Stimulated activated naive CD8-positive, alpha-beta T cell treated with anti-CD3 and anti-CD28 coated beads, Interleukin-15, amount 100 ng/mL, for 72 hours (primary cell): ENCODE results near the gene KRABD2.
"Not testable (repeated sequence)": the region's sequence is repeated elsewhere in the genome, so short reads cannot be mapped to it uniquely, and the experiment has no call there.

ENCODE experiments used
- ATAC-seq: fragments of 150-1000 bp; cut with Tn5 transposase; 2 replicates; pipeline ENCODE4 v1.10.0; 2021; ENCODE audit warnings: mild to moderate bottlenecking, moderate library complexity
- DNase-seq, 2 donors: peaks; one replicate each; pipeline ENCODE4 v3.0.0; 2021 to 2022
- H3K27ac Mint-ChIP-seq, 2 donors: one replicate each; pipeline ENCODE4 v1.8.0; 2022; ENCODE audit warnings: mild to moderate bottlenecking in 2 of 2, mixed read lengths in 2 of 2, moderate library complexity in 2 of 2
- H3K27me3 Mint-ChIP-seq: one replicate; pipeline ENCODE4 v1.8.0; 2022; ENCODE audit warnings: mixed read lengths
- H3K4me1 Mint-ChIP-seq: one replicate; pipeline ENCODE4 v1.8.0; 2022; ENCODE audit warnings: mild to moderate bottlenecking, mixed read lengths
- H3K4me3 Mint-ChIP-seq, 2 donors: one replicate each; pipeline ENCODE4 v1.8.0; 2022; ENCODE audit warnings: mild to moderate bottlenecking in 2 of 2, mixed read lengths in 2 of 2, moderate library complexity in 1 of 2
- H3K9me3 Mint-ChIP-seq, 2 donors: one replicate each; pipeline ENCODE4 v1.8.0; 2022; ENCODE audit warnings: mixed read lengths in 2 of 2

The KRABD2 gene

DNA sequence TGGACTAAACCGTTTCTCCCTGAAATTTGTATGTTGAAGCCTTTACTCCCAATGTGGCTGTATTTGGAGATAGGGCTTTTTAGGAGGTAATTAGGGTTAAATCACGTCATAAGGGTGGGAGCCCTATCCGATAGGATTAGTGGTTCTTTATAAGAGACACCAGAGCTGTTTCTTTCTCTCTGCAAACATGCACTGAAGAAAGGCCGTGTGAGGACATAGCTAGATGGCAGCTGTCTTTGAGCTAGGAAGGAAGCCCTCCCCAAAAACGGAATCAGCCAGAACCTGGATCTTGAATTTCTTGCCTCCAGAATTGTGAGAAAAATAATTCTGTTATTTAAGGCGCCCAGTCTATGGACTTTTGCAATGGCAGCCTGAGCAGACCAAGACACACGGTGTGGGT lies 22.8 kb downstream of the KRABD2 start:
- Mint-ChIP-seq H3K27ac (peak overlapping the region in 1 of 2 donors; percentile 19), H3K4me1 (no peaks in the 10 kb centered on the region), H3K4me3 (no peak overlapping the region), H3K27me3 (peaks cover 13% of the 10 kb centered on the region), H3K9me3 (no peaks in the 10 kb centered on the region)
- ATAC-seq (no peak), DNase-seq (no peak)

- Mint-ChIP-seq H3K4me3 (no peak overlapping the region), H3K9me3 (no peaks in the 10 kb centered on the region), H3K27ac (no peak overlapping the region), H3K27me3 (peaks cover 43% of the 10 kb centered on the region), H3K4me1 (peaks cover 4% of the 10 kb centered on the region)
- ATAC-seq = no peak
- no peak for DNase-seq
These were observed 26.2 kb downstream of the KRABD2 start for GRCh38 chr17:8350339-8350738.

DNA sequence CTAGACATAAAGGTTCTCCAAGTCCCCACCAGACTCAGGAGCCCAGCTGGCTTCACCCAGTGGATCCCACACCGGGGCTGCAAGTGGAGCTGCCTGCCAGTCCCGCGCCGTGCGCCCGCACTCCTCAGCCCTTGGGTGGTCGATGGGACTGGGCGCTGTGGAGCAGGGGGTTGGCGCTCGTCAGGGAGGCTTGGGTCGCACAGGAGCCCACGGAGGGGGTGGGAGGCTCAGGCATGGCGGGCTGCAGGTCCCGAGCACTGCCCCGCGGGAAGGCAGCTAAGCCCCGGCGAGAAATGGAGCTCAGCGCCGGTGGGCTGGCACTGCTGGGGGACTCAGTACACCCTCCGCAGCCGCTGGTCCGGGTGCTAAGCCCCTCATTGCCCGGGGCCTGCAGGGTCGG lies 29.5 kb downstream of the KRABD2 start:
- DNase-seq, H3K4me3 Mint-ChIP-seq, ATAC-seq, H3K9me3 Mint-ChIP-seq, H3K27ac Mint-ChIP-seq: not testable (repeated sequence)
- peaks cover 51% of the 10 kb centered on the region for H3K27me3 Mint-ChIP-seq
- peaks cover 12% of the 10 kb centered on the region for H3K4me1 Mint-ChIP-seq

DNA sequence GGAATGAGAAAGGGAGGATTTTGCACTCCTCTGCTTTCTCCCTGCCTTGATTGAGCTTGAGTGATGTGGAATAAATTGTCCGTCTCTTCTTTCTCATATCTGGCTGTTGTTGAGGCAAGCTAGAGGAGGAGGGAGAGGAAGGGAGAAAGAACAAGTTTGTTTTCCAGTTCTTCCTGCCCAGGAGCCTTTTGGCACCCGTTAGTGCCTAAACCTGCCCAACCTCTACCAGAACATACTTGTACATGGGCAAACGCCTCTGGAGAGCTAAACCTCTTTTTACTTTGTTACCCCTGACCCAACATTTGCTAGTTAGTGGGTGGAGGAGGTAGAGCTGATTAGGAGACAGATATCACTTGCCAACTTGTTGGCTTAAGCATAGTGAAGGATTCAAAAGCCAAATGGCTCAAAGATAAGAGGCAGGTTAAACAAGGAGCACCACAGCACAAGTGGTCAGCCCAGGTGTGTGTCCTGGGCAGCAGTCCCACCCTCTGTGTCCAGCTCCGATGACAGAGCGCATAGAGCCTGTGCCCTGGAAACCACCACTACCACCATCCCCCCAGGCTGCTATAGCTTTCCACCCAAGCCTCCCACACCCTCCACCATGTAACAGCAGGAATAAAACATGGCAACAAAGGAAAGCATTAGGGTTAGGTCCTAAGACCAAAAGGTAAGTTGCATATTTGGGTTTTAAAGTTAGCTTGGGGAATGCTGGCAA lies 30.4 kb downstream of the KRABD2 start:
- Mint-ChIP-seq H3K4me3 (no peak overlapping the region), H3K9me3 (no peaks in the 10 kb centered on the region), H3K4me1 (peaks cover 12% of the 10 kb centered on the region), H3K27me3 (peaks cover 51% of the 10 kb centered on the region), H3K27ac (peak overlapping the region in 1 of 2 donors; percentile 65)
- no peak for ATAC-seq
- DNase-seq = no peak

DNA sequence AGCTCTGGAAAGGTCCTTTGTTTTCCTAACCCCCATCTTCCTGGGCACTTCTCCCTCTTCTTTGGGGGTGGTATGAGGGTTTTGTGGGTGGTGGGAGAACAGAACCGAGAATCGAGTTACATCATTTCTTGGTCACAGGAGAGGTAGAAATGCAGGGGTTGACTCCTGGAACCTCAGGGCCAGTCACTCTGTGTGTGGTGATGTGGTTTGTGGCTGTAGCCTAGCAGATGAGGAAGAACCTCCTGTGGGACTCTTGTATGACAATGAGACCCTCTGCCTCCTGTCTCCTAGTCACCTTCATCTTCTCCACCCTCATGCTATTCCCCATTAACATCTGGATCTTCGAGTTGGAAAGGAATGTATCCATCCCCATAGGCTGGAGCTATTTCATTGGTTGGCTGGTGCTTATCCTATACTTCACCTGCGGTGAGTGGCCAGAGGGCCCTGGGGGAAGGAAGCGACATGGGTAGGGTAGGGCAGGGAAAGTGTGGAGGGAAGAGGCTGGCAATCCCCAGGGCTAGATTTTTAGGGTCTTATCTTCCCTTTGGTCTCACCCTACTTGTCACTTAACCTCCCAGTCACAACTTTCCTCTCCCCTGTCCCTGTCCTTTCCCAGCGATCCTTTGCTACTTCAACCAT lies 31.3 kb downstream of the KRABD2 start:
- Mint-ChIP-seq H3K4me3 (no peak overlapping the region), H3K9me3 (no peaks in the 10 kb centered on the region), H3K27me3 (peaks cover 47% of the 10 kb centered on the region), H3K4me1 (peaks cover 12% of the 10 kb centered on the region), H3K27ac (peak overlapping the region in 1 of 2 donors; percentile 65)
- ATAC-seq = peak; percentile 93
- peak in 1 of 2 donors; percentile 44 for DNase-seq

DNA sequence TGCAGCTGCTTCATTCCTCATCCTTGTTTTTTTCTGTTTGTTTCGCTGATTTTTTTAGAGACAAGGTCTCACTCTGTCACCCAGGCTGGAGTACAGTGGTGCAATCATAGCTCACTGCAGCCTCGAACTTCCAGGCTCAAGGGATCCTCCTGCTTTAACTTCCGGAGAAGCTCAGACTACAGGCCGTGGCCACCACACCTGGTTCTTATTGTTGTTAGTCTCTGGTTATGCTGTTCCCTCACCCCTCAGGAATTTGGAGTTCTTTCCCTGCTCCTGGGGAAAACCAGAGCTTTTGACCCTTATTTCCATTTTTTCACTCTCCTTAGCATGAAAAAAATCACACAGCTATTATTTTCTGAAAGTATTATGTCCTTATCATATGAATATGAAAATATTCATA lies 35.0 kb downstream of the KRABD2 start:
- H3K4me1 Mint-ChIP-seq = peaks cover 28% of the 10 kb centered on the region
- no peak overlapping the region for H3K27ac Mint-ChIP-seq
- H3K4me3 Mint-ChIP-seq = no peak overlapping the region
- H3K27me3 Mint-ChIP-seq = peaks cover 36% of the 10 kb centered on the region
- no peak for DNase-seq
- H3K9me3 Mint-ChIP-seq = no peaks in the 10 kb centered on the region
- ATAC-seq = no peak

- H3K4me3 Mint-ChIP-seq = no peak within 1 kb of the TSS
- H3K4me1 Mint-ChIP-seq = peaks cover 16% of the 10 kb centered on the region
These were observed 37.0 kb downstream of the KRABD2 start, which contains the start of gene ODF4 for GRCh38 chr17:8339540-8339939. TSS of gene ODF4 (plus strand) at chr17:8339840. CDS start at chr17:8340052, 212 bp downstream.

GRCh38 chr17:8338753-8339140 lies 37.8 kb downstream of the KRABD2 start:
- ATAC-seq (peak; percentile 55), DNase-seq (no peak)
- Mint-ChIP-seq H3K27ac (no peak overlapping the region), H3K4me3 (no peak overlapping the region), H3K9me3 (no peaks in the 10 kb centered on the region), H3K4me1 (peaks cover 16% of the 10 kb centered on the region), H3K27me3 (peaks cover 20% of the 10 kb centered on the region)

More at GRCh38 chr17:8339540-8339939, 37.0 kb downstream of the KRABD2 start, which contains the start of gene ODF4:
- Mint-ChIP-seq H3K27ac (peak within 1 kb of the TSS in 1 of 2 donors; percentile 19), H3K27me3 (peaks cover 20% of the 10 kb centered on the region), H3K9me3 (no peaks in the 10 kb centered on the region)
- no peak for DNase-seq
- ATAC-seq = no peak

DNA sequence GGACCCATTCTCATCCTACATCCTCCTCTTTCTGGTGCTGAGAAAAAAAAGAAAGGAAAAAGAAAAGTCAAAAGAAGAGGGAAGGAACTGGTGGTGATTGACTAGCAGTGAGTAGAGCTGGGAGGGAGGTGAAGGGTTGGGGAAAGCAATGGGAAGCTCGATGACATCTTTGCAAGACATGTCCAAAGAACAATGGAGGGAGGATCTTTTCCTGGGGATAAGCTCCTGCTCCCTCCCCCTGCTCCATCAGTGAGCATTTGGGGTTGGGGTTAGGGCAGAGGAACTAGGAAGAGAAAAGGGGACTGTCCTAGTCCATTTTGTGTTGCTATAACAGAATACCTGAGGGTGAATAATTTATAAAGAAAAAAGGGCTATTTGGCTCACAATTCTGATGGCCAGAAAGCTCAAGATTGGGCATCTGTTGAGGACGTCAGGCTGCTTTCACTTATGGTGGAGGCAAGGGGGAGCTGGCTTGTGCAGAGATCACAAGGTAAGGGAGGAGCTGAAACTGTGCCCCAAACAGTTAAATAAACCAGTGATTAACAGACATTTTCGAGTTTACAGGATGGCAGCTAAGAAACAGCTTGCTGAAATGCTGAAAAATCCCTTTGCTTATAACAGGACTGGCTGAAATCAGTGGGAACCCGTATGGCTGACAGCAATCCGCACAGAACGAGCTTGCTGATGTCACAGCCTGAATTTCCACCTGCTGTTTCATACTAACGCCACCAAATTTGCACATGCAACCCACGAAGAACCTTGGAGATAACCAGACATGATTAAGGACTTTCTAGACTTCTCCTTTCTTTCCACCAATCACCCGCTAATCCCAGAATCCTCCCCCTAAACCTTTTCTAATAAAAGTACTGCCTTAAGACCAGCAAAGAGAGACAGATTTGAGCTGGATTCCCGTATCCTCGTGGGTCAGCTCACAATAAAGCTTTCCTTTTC lies 38.4 kb downstream of the KRABD2 start:
- no peak for DNase-seq
- Mint-ChIP-seq H3K27me3 (peaks cover 20% of the 10 kb centered on the region), H3K9me3 (no peaks in the 10 kb centered on the region), H3K4me3 (peak overlapping the region; percentile 42), H3K4me1 (peaks cover 16% of the 10 kb centered on the region), H3K27ac (no peak overlapping the region)
- peak; percentile 52 for ATAC-seq

DNA sequence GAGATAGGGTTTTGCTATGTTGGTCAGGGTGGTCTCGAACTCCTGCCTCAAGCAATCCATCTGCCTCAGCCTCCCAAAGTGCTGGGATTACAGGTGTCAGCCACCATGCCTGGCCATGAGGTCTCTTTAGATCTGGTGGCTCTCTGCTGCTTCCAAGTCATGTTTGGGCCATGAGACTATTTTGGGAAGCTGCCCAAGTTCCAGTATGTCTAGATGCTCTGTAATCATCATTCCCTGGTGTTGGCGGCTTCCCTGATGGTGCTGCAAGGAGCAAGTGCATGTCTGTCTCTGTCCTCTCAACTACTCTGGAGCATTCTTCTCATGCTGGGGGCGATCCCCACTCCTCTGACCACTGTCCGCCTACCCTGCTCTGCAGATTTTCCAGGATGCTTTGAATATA lies 43.2 kb downstream of the KRABD2 start:
- no peak for ATAC-seq
- Mint-ChIP-seq H3K9me3 (no peaks in the 10 kb centered on the region), H3K27ac (no peak overlapping the region), H3K4me3 (no peak overlapping the region), H3K27me3 (peaks cover 24% of the 10 kb centered on the region), H3K4me1 (peaks cover 8% of the 10 kb centered on the region)
- DNase-seq = no peak

- ATAC-seq (no peak), DNase-seq (no peak)
- H3K27ac Mint-ChIP-seq = no peak overlapping the region
- peaks cover 2% of the 10 kb centered on the region for H3K4me1 Mint-ChIP-seq
- H3K4me3 Mint-ChIP-seq = no peak overlapping the region
- H3K9me3 Mint-ChIP-seq = no peaks in the 10 kb centered on the region
- peaks cover 24% of the 10 kb centered on the region for H3K27me3 Mint-ChIP-seq
These were observed 43.8 kb downstream of the KRABD2 start for GRCh38 chr17:8332688-8333087.

DNA sequence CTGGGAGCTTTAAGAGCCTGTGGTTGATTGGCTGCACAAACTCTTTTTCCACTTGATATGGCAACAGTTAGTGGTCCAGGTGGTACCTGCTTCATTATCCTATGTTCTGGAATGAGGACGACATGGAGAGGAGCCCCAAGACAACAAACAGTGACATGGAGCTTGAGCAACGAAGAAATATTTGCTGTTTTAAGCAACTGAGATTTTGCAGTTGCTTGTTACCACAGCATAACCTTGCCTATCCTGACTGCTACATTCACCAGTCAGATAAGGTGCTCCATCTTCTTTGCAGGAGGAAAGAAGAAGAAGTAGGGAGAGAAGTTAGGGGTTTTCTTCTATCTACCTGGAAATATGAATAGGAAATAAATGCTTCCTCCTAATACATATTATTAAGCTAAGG lies 44.4 kb downstream of the KRABD2 start:
- no peak overlapping the region for H3K4me3 Mint-ChIP-seq

DNA sequence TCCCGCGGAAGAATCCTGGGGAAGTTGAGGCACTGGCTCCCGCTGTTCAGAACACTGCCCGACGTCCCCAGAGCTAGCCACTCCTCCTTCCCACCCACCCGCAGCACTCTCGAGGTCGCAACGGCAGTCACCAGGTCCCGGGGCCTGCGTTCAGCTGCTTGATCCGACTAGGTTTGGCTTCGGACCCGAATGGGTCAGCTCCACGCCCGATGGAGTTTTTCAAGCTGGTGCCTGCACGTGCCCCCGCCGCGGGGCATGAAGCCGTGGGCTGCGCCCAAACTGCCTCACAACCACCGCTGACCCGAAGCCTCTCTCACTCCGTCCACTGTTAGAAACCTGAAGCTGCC lies 49.2 kb downstream of the KRABD2 start:
- ATAC-seq = peak; percentile 19
- DNase-seq = no peak
- Mint-ChIP-seq H3K9me3 (no peaks in the 10 kb centered on the region), H3K27me3 (peaks cover 52% of the 10 kb centered on the region), H3K4me1 (peaks cover 17% of the 10 kb centered on the region), H3K27ac (peak overlapping the region in 1 of 2 donors; percentile 57), H3K4me3 (peak overlapping the region; percentile 79 to 87)

More for the DNA sequence above, 44.4 kb downstream of the KRABD2 start:
- DNase-seq (no peak), ATAC-seq (no peak)
- Mint-ChIP-seq H3K27ac (no peak overlapping the region), H3K9me3 (no peaks in the 10 kb centered on the region), H3K4me1 (peaks cover 4% of the 10 kb centered on the region), H3K27me3 (peaks cover 28% of the 10 kb centered on the region)
